Limb (tissue), 2 donors: Measurements from ENCODE around the gene CYP11A1.

ENCODE experiments used
- DNase-seq, 2 donors: peaks; one replicate each; pipeline ENCODE4 v3.0.0-alpha.2; 2016; ENCODE audit errors: extremely low spot score in 2 of 2

The CYP11A1 gene

GRCh38 chr15:74350295-74351275 is 16.9 kb downstream of the CYP11A1 start:
- no peak for DNase-seq

DNA sequence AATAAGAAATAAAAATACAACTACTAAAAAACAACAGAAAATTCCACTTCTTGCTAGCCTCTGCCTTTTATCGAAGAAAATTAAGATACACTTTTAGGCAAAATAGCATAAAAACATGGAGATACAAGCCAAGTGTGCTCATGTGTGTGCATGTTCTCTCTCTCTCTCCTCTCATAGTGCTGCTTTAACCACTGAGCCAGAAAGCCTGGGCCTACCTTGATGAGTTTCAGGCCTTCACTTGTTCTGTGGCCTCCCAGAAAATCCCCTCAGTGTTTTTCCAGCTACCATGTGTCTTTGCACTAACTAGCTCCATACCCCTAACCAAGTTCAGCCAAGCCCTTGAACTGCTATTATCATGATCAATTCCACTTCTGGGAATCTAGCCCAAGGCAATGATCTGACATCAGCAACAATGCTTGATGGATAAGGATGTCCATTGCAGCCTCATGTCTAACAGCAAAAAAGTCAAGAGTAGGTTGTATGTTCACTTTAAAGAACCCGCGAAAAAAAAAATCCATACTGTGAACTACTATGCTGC is 18.1 kb downstream of the CYP11A1 start:
- no peak for DNase-seq

DNA sequence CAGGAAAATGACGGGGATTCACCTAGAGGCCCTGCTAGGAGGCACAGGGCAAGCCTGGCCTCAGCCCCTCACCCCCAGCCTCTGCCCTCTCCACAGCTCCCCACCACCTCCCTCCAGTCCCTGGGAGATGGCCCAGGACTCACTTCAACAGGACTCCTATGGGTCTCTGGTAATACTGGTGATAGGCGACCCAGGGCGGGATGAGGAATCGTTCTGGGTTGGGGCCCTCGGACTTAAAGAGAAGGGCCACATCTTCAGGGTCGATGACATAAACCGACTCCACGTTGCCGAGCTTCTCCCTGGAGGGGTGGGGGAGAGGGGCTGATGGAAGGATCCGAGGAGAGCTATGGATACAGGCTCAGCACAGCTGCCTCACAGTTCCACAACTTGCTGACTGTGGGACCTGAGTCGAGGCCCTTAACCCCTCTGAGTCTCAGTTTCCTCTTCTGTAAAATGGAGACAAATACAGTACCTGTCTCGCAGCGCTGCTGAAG is 19.6 kb downstream of the CYP11A1 start:
- DNase-seq: no peak

GRCh38 chr15:74345051-74345450 is 22.4 kb downstream of the CYP11A1 start:
- DNase-seq: no peak

GRCh38 chr15:74343797-74344127 is 23.7 kb downstream of the CYP11A1 start:
- DNase-seq: no peak

DNA sequence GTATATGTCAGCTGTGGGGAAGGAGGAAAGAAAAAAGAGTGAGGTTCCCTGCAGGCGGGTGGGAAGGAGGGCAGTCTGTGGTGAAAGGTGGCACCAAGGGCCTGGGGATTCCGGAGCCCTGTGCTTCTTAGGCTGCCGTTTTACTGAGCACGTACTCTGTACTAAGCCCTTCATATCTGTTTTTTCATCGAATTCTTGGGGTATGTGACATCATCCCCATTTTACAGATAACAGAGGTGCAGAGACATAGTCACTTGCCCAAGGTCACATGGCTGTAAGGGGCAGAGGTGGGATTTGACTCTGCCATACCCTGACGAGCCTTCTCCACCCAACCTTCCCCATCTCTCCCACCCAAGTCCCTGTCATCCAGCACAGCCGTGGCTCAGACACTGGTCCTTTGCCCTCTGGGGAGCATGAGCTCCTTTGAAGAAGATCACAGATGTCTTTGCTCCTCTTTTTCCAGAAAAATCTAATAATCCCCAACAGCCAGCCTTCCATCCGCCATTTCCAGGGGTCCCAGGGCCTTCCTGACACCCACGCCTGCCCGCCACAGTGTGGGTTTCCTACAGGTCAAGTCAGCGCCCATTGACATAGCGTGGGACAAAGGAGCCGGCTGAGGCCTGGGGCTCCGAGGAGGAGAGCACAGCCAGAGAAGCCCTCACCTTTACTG is 24.2 kb downstream of the CYP11A1 start:
- DNase-seq: no peak

- DNase-seq: no peak
Observed at GRCh38 chr15:74340150-74340549, 27.3 kb downstream of the CYP11A1 start.

DNA sequence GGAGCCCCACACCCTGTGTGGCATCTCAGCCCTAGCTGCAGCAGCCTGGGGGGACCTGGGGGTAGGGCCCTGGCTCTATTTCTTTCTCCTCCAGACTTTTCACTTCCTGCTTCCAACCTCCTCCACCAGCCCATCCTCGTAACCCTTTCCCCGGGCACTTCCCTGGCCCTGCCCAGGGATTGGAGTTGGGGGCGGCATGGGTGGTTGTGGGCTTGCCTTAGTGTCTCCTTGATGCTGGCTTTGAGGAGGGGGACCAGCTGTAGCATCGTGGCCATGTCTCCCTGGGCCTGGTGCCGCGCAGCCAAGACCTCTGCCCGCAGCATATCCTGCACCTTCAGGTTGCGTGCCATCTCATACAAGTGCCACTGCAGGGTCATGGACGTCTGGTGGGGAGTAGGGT is 28.1 kb downstream of the CYP11A1 start:
- no peak for DNase-seq

GRCh38 chr15:74338676-74339075 is 28.8 kb downstream of the CYP11A1 start:
- no peak for DNase-seq

DNA sequence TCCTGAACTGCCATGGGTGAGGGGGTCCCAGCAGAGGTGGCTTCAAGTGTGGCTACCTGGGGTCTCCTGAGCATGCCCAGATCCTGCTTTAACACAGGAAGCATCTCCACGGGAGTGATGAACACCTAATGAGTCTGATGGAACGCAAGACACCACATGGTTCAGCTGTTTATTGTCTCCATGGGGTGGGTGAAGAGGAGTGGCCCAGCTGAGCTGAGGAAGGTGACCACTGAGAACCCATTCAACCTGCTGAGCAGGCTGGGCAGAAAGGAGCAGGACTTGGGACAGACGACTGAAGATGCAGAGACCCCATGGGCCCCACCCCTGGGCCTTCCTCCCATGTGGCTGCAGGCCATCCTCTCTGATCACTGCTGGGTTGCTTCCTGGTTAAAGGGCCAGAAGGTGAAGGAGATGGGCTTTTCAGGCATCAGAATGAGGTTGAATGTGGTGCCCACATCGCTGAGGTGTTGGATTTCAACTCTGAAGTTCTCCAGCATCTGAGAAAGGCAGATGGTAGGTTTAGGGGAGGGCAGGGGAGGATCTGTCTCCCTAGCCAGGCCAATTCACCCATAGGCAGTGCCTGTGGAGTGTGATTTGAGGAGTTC is 29.7 kb downstream of the CYP11A1 start:
- no peak for DNase-seq

DNA sequence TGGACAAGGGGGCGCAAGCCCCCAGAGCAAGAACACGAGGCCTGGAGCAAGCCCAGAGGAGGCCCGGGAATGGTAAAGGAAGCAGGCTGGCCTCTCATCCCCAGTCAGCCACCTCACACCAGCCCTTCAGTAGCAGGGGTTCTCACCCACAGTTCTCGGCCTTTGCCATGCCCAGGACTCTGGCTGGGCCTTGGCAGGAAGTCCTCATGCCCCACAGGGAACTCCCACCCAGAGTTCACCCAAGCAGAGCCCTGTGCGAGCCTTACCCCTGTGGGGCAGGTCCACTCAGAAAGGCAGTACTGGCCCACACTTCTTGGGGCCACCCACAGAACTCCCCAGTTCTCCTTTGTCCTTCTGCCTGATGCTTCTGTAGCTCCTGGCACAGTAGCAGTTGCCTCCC is 30.3 kb downstream of the CYP11A1 start:
- DNase-seq: no peak

- no peak for DNase-seq
Observed at GRCh38 chr15:74336061-74337005, 31.1 kb downstream of the CYP11A1 start.

GRCh38 chr15:74335396-74335795 is 32.0 kb downstream of the CYP11A1 start:
- no peak for DNase-seq

- no peak for DNase-seq
Observed at GRCh38 chr15:74334127-74334526, 33.3 kb downstream of the CYP11A1 start.

- DNase-seq: no peak
Observed at GRCh38 chr15:74333662-74334061, 33.8 kb downstream of the CYP11A1 start.

DNA sequence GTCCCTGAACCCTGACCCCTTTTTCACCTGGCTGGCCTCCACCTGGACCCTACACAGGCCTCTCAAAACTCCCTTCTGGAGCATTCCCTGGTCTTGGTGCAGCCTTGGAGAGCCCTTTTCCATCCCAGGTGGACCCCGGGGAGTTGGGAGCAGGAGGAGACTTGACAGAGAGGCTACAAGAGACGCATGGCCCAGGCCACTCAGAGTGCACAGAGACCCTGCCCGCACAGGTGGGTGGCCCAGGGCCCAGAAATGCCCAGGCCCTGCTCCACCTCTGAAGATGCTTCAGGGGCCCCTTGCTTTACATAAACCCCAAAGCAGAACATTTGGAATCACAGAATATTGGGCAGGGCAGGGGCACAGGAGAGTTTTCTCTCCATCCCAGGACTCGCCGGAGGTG is 34.4 kb downstream of the CYP11A1 start:
- no peak for DNase-seq

- DNase-seq: no peak
Observed at GRCh38 chr15:74332611-74333010, 34.8 kb downstream of the CYP11A1 start.

GRCh38 chr15:74332011-74332410 is 35.4 kb downstream of the CYP11A1 start:
- DNase-seq: no peak

DNA sequence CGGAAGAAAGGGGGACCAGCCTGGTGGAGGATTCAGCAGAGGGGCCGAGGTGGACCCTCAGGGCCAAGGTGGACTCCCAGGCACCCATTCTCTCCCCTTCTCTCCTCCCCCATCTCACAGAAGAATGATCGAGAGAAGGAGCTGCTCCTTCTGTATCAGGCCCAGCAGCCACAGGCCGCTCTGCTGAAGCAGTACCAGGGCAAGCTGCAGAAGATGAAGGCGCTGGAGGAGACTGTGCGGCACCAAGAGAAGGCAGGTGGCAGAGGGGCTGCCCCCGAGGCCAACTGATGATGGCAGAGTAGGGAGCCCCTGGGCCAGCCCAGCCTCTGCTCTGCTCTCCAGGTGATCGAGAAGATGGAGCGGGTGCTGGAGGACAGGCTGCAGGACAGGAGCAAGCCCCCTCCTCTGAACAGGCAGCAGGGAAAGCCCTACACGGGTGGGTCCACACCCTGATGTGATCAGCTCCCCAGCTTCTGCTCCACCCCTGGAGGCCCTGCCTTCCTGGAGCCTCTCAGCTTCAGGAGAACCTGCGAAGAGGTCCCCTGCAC is 36.5 kb downstream of the CYP11A1 start:
- DNase-seq: no peak

DNA sequence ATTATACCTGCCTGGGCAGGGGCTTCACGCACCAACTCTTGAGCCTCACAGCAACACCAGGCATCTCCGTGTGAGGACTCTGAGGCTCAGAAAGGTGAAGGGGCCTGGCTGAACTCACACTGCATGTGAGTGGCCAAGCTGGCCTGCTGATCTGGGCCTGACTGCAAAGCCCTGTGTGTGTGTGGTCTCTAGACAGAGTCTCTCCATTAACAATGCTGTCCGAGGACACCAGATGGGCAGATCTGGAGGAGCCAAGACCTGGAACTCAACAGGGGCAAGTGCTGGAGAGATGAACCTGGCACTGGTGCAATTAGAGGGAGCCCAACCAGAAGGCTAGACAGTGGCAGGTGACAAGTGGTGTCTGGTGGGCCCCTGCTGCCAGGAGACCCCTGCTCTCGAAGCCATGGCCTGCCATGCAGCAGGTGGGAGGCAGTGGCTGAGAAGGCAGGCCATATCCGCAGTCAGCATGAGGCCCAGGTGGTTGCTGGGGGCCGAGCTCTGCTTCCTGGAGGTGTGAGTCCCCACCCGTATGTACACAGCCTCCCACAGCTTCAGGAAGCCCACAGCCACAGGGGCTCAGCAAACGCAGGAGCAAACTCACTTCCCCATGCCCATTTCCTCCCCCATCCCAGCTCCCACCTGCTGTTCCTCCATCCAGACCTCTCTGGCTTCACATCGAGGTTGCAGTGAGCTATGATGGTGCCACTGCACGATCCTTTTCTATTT is 39.0 kb downstream of the CYP11A1 start:
- no peak for DNase-seq
